OCI-LY7 (cell line): ENCODE data around the gene BGLAP. TPM values are rescaled to one million over a fixed set of nuclear protein-coding genes. Genes with fewer than 3 reads are reported as not detected.

Source experiments
- BruUV-seq: library from RNA; stranded (reverse); fragments of 400-500 nt; replicated peaks from 2 replicates; lab custom pipeline; 2021; lab: Mats Ljungman, UMichigan
- CTCF ChIA-PET: fragments of 300-600 bp; sonication (Branson Sonifier 250); formaldehyde crosslinking; loops from one replicate; lab custom pipeline; 2022; ENCODE audit warnings: antibody characterized with exemption; ENCODE audit not compliant: unreplicated experiment; lab: Charles Lee
- POLR2A ChIA-PET: fragments of 300-600 bp; sonication (Branson Sonifier 250); formaldehyde crosslinking; loops from one replicate; lab custom pipeline; 2022; ENCODE audit warnings: antibody characterized with exemption; lab: Charles Lee
- DNase-seq: peaks from one replicate; pipeline ENCODE4 v3.0.0-alpha.2; 2015; ENCODE audit warnings: low spot score
- H2AFZ ChIP-seq: fragments of 200-600 bp; sonication (generic), shearing (Covaris generic); 2 replicates; pipeline ENCODE4 v1.6.1; 2014; ENCODE audit warnings: mild to moderate bottlenecking, antibody characterized with exemption, low read length, moderate library complexity
- H3K27ac ChIP-seq: fragments of 200-600 bp; sonication (generic); 2 replicates; pipeline ENCODE4 v1.5.1; 2014; ENCODE audit warnings: mixed run types, low read depth, mild to moderate bottlenecking, moderate library complexity, low read length, inconsistent platforms; ENCODE audit not compliant: poor library complexity, severe bottlenecking
- H3K36me3 ChIP-seq: fragments of 200-600 bp; sonication (generic); 2 replicates; pipeline ENCODE4 v1.6.1; 2014; ENCODE audit warnings: mild to moderate bottlenecking, antibody characterized with exemption, low read length, moderate library complexity, mixed read lengths; ENCODE audit not compliant: insufficient read depth
- H3K4me1 ChIP-seq: fragments of 200-600 bp; sonication (generic); 2 replicates; pipeline ENCODE4 v1.5.1; 2014; ENCODE audit warnings: mild to moderate bottlenecking, low read length; ENCODE audit not compliant: insufficient read depth, poor library complexity, severe bottlenecking
- H3K4me2 ChIP-seq: fragments of 200-600 bp; sonication (generic); 2 replicates; pipeline ENCODE4 v1.6.1; 2014; ENCODE audit warnings: mild to moderate bottlenecking, low read length
- H3K4me3 ChIP-seq: fragments of 200-600 bp; sonication (generic); 2 replicates; pipeline ENCODE4 v1.5.1; 2014; ENCODE audit warnings: mild to moderate bottlenecking, low read depth, low read length; ENCODE audit not compliant: poor library complexity, severe bottlenecking
- H3K79me2 ChIP-seq: fragments of 200-600 bp; sonication (generic); 2 replicates; pipeline ENCODE4 v1.6.1; 2016; ENCODE audit warnings: low read depth, mild to moderate bottlenecking, low read length, moderate library complexity, mixed read lengths; ENCODE audit not compliant: insufficient read depth
- H3K9me2 ChIP-seq: fragments of 200-600 bp; sonication (generic); 2 replicates; pipeline ENCODE4 v1.6.1; 2016; ENCODE audit warnings: mild to moderate bottlenecking, low read length, mixed read lengths; ENCODE audit not compliant: insufficient read depth
- H3K9me3 ChIP-seq: fragments of 200-600 bp; sonication (generic); 2 replicates; pipeline ENCODE4 v1.6.1; 2014; ENCODE audit warnings: mild to moderate bottlenecking, mixed run types, low read length, mixed read lengths
- H4K20me1 ChIP-seq: fragments of 200-600 bp; sonication (generic); 2 replicates; pipeline ENCODE4 v1.6.1; 2014; ENCODE audit warnings: mild to moderate bottlenecking, antibody characterized with exemption, low read length, moderate library complexity, mixed read lengths; ENCODE audit not compliant: insufficient read depth
- CTCF ChIP-seq: fragments of 200-600 bp; sonication (generic); conservative IDR thresholded peaks from 2 replicates; pipeline ENCODE4 v1.5.1; 2014; ENCODE audit warnings: mild to moderate bottlenecking, antibody characterized with exemption, low read length, moderate library complexity, mixed read lengths
- EZH2phosphoT487 ChIP-seq: fragments of 200-600 bp; sonication (generic); IDR thresholded peaks from 2 replicates; pipeline ENCODE4 v1.6.1; 2018; ENCODE audit warnings: low read depth, borderline replicate concordance, mild to moderate bottlenecking, mixed run types, antibody characterized with exemption, low read length, moderate library complexity, mixed read lengths
- intact Hi-C: fragments of 100-400 bp; cut with micrococcal nuclease; formaldehyde crosslinking; loops from one replicate; pipeline ENCODE4 v1.10.0; 2022; ENCODE audit not compliant: unreplicated experiment
- total RNA-seq, 2 experiments: library from RNA; depleted of rRNA in 1 of 2; stranded (reverse); fragments of >200 nt in 1 of 2; shearing (Covaris generic) in 1 of 2; gene quantifications; 2 replicates each; pipeline ENCODE4 v1.2.3, GENCODE V29; 2014 to 2022

Gene BGLAP
- total RNA-seq, 2 experiments from 2014 or later = 3.7 to 6.0 TPM

GRCh38 chr1:156246241-156246780 lies 4.3 kb downstream of the BGLAP start:
- no peaks in the 10 kb centered on the region for H3K9me2 ChIP-seq
- no peaks in the 10 kb centered on the region; the same call in 1 of the 2 replicates for H4K20me1 ChIP-seq
- no TSS peak for BruUV-seq
- intact Hi-C loops = no loop called here
- no peaks in the 10 kb centered on the region for H3K9me3 ChIP-seq
- CTCF ChIA-PET = no interaction called here
- POLR2A ChIA-PET = interaction anchor here (0.9 kb wide), 1 partner anchor 117 kb away, joined by 3 read pairs; no protein-coding TSS in a partner anchor
- H3K4me1 ChIP-seq = no peaks in the 10 kb centered on the region
- TF ChIP-seq EZH2phosphoT487 (no peak), CTCF (no peak)
- no peak overlapping the region for H3K27ac ChIP-seq
- H3K36me3 ChIP-seq = peaks cover 30% of the 10 kb centered on the region
- H3K79me2 ChIP-seq = no peaks in the 10 kb centered on the region
- no peak for DNase-seq
- no peak overlapping the region for H3K4me3 ChIP-seq
- no peak overlapping the region for H3K4me2 ChIP-seq
- no peak overlapping the region for H2AFZ ChIP-seq

DNA sequence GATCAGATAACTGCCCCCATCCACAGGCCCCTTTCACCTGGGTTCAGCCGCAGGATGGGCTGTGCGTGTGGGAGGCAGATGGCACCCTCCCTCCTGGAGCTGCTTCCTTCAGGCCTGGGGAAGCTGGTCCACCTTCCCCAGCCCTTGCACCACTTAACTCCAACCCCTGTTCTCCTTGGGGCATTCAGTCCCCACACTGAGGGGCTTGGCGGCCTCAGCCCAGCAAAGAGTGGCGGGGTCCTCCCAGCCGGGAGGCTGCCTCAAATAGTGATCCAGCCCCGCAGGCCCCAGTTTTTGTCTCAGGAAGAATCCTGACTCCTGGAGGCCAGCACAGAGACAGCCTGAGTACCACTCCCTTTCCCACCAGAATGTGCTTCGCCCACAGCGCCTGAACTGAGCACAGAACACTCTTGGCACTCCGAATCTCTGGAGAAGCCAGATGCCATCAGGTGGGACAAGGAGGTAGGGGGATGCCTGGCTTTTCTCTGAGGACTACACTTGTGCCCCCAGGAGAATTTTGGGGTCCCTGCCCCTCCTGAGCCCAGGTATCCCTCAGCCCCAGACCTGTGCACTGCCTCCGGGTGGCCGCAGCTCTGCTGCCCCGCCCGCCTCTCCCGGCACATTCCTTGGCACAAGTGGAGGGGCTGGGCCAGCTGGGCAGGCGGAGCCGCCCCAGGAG lies 4.9 kb downstream of the BGLAP start:
- ChIA-PET POLR2A (no interaction called here), CTCF (no interaction called here)
- no peak for TF ChIP-seq EZH2phosphoT487
- no peak for TF ChIP-seq CTCF
- Histone ChIP-seq H3K4me3 (no peak overlapping the region), H4K20me1 (no peaks in the 10 kb centered on the region; the same call in 1 of the 2 replicates), H3K9me3 (no peaks in the 10 kb centered on the region), H3K79me2 (no peaks in the 10 kb centered on the region), H3K4me2 (no peak overlapping the region), H3K36me3 (peaks cover 36% of the 10 kb centered on the region), H2AFZ (no peak overlapping the region), H3K27ac (no peak overlapping the region), H3K9me2 (no peaks in the 10 kb centered on the region), H3K4me1 (no peaks in the 10 kb centered on the region)
- DNase-seq = no peak
- no TSS peak for BruUV-seq
- intact Hi-C loops = no loop called here
